Stimulated activated CD4-positive, alpha-beta T cell treated with anti-CD3 and anti-CD28 coated beads, Interleukin-4, amount 100 ng/mL, for 24 hours (primary cell): ENCODE data around the gene MAG.

Experiments used
- DNase-seq: peaks from one replicate; pipeline ENCODE4 v3.0.0-alpha.2; 2020

Gene MAG

DNA sequence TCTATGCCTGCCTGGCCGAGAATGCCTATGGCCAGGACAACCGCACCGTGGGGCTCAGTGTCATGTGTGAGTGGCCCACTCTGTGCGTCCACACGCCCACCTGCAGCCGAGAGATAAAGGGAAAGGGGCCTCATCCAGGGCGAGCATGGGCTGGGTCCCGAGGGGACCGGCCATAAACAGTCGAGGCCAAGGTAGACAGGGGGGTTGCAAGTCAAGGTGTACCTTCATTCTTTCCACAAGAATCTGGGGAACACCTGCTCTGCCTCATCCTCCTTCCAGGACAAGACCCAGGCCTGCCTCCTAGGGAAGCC lies 8.3 kb downstream of the MAG start:
- DNase-seq, result no peak

DNA sequence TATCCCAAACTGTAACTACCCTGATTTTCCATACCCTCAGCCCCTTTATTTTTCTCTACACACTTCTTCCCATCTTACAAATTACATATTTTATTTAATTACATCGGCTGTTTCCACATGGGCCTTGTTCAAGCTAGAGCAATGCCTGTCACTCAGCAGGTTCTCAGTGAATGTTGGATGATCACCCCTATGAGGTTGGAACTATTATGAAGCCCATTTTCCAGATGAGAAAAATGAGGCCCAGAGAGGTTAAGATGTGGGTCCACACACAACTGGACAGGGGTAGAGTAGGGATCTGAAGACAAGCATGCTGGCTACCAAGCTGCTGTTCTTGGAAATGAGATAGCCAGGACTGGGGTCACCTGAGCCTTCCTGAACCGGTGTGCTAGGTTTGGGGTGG lies 10.0 kb downstream of the MAG start:
- DNase-seq, result no peak

DNA sequence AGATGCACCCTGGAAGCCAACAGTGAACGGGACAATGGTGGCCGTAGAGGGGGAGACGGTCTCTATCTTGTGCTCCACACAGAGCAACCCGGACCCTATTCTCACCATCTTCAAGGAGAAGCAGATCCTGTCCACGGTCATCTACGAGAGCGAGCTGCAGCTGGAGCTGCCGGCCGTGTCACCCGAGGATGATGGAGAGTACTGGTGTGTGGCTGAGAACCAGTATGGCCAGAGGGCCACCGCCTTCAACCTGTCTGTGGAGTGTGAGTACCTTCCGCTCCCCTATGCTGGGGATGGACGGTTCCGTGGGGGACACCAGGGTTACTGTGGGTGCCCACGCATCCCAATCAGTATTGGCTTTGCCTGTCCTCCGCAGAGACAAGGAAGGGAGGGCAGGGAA lies 10.5 kb downstream of the MAG start:
- no peak for DNase-seq

DNA sequence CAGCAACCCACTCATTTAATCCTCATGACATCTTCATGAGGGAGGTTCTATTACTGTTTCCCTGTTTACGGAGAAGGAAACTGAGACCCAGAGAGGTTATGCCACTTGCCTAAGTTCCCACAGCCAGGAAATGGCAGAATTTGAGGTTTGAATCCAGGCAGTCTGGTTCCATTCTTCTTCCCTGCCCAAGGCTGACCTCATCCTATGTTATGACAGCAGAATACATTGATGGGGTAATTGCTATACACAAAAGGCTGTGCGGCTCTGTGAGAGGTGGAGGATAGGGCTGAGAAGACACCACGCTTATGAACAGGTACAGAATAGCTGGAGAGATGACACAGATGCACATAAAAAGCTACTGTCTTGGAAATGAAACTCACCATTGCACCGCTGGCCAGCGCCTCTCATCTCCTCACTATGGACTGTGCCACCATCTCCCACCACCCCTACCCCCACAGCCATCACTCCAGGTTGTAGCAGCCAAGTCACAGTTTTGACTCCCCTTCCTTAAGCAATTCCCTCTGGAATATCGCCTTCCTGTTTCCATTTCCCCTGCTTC lies 11.5 kb downstream of the MAG start:
- DNase-seq, result no peak

DNA sequence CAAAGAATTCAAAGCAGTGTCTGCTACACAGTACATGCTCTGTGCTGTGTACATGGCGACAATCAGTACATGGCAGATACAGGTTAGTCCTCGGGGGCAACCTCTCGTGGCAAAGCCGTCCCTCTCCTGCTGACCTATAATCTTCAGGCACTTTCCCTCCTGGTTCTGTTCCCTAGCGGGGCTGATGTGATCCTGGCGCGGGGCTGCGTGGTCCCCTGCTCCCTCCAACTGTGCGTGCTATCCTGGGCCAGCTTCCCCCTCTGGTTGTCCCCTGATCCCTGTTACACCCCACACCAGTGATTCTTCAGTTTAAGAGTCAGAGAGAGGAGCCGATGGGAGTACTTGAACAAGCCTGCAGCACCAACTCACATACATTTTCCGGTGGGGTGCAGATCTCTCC lies 12.1 kb downstream of the MAG start:
- no peak for DNase-seq

DNA sequence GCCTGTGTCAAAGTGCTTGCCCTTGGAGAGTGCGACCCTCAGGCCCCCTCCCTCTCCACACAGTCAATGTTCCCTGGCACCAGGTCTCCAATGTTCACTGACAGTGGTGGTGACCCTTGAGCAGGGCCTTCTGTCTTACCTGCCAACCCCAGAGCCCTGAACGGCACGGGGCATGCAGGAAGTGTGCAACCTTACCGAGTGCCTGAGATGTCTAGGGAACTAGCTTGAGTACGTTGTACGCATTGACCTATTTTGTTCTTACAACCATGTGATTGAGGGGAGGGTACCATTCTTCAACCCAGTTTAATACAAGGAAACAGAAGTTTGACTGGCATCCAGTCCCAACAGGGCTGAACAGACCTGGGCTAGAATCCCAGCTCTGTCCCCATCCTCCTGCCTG lies 13.2 kb downstream of the MAG start:
- DNase-seq, result no peak

DNA sequence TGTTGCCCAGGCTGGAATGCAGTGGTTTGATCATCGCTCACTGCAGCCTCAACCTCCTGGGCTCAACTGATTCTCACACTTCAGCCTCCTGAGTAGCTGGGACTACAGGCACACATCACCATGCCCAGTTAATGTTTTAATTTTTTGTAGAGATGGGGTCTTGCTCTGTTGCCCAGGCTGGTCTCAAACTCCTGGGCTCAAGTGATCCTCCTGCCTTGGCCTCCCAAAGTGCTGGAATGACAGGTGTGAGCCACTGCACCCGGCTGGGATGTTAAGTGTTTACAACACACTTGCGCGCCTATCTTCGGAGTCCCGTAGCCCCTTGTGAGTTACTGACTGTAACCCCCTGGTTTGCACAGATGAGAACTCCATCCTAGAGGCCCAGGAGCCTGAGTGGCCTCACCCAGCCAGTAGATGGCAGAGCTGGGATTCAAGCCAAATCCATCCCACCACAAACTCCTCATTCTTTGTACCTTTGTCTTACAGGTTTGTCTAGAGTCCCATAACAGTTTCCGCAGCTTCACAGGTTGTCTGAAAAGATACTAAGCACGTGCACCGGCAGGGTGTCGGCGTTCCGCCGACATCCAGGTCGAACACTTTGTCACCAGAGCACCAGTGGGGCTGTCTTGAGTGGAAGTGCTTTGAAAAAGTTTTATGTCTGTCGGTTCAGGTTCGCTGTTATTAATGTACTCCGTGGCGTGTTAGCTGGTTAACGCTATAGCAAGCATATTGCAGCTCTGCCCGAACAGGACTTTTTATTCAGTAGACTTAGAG lies 14.7 kb downstream of the MAG start:
- no peak for DNase-seq

DNA sequence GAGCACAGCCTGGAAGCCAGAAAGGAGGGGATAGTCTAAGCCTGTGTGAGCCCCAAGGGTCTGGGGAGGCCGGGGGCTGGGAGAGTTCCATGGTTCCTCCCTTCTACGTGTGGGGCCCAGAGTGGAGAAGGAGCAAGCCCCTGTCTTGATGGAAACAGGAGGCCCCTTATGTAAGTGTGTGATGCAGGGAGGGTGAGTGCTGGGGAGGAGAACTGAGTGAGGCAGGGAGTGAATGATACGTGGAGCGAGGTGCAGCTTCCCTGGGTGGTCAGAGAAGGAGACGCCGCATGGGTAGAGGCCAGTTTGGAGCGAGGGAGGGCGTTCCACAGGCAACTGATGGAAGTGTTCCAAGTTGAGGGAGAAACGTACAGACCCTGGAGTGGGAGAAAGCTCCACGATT lies 16.0 kb downstream of the MAG start:
- DNase-seq, result no peak

DNA sequence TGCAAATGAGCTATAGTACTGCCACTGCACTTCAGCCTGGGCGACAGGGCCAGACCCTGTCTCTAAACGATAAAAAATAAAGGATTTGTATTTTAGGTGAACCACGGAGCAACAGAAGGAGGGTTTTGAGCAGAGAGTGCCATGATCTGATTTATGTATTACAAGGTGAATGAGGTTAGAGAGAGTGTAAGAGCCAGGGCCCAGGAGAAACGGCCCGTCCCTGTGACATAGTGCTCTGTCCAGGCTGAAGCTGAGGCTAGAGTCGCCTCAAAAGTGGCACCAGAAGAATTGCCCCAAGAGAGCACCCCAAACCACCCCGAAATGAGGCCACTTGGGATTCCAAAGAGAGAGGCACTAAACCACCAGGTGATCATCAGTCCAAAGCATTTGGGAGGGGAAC lies 16.9 kb downstream of the MAG start:
- DNase-seq, result no peak

DNA sequence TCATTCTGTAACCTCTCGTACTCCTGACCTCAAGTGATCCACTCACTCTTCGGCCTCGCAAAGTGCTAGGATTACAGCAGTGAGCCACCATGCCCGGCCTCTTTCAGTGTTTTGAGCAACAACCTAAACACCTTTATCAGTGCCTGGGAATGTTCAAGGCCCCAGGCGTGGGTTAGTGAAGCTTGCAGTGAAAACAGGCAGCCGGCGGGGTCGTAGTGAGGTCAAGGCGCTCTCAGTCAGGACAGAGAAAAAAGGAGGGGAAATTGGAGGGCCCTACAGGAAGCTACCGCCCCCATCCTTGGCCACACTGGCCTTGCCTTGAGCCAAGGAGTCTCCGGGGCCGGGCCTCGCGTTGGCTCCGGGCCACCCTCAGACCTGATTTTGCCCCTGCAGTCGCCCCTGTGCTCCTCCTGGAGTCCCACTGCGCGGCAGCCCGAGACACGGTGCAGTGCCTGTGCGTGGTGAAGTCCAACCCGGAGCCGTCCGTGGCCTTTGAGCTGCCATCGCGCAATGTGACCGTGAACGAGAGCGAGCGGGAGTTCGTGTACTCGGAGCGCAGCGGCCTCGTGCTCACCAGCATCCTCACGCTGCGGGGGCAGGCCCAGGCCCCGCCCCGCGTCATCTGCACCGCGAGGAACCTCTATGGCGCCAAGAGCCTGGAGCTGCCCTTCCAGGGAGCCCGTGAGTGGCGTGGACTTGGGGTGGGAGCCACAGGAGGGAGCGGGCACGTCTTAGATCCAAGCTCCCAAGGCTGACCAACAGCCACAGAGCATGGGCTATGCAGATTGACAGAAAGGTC lies 17.7 kb downstream of the MAG start:
- DNase-seq, result no peak

DNA sequence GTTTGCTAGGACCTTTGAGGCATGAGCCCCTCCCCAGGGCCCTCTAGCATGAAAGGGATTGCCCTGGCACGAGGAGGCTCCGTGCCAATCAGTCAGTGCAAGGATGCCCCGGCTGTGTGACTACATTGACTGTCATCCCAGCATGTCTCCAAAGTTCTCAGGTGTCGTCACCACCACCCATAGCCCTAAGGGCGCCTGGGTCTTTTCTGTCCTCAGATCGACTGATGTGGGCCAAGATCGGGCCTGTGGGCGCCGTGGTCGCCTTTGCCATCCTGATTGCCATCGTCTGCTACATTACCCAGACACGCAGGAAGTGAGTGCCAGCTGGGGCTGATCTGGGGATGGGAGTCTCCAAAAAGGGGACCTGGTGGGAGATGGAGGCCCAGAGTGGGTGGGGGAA lies 18.4 kb downstream of the MAG start:
- no peak for DNase-seq

DNA sequence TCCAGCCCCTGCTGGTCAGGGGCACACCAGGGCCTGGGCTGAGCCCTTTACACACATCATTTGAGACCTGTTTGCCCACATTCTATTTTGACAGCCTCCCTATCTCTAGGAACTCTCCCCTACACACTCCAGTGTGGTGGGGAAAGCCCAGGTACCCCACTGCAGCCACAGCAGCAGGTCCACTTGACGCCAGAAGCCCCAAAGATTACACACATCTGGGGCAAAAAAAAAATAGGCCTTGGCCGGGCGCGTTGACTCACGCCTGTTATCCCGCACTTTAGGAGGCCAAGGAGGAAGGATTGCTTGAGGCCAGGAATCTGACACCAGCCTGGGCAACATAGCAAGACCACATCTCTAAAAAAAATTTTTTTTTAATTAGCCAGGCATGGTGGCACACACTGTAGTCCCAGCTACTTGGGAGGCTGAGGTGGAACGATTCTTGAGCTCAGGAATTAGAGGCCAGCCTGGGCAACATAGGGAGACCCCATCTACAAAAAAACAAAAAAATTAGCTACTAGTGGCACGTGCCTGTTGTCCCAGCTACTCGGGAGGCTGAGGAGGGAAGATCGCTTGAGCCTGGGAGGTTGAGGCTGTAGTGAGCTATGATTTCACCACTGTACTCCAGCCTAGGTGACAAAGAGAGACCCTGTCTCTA lies 19.0 kb downstream of the MAG start:
- no peak for DNase-seq

DNA sequence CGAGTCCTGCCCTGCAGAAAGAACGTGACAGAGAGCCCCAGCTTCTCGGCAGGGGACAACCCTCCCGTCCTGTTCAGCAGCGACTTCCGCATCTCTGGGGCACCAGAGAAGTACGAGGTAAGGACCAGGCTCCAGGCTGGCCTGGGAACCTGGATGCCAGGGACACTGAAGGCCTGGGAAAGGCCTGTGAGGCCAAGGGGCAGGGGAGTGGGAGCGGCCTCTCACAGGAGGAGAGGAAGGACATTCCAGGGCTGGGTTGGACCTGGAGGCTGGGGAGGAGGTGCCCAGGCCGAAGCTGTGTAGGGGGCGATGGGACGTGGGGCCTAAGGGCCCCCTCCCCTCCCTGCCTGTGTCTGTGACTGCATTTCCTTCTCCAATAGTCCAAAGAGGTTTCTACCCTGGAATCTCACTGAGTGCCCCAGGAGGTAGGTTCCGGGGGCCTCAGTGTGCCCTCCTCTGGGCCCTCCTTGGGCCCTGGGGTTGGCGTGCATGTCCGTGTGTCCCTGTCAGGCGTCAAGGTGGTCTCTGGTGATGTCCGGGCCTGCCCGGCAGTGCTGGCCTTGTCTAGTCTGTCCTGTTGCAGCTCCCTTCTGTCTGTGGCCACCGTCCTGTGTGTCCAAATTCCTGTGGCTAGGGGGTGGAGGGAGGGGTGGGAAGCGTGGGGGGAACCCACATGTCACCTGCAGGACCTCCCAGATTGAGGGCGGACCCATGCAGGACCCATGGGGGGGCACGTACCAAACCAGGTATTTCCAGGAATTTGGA lies 20.1 kb downstream of the MAG start:
- no peak for DNase-seq

DNA sequence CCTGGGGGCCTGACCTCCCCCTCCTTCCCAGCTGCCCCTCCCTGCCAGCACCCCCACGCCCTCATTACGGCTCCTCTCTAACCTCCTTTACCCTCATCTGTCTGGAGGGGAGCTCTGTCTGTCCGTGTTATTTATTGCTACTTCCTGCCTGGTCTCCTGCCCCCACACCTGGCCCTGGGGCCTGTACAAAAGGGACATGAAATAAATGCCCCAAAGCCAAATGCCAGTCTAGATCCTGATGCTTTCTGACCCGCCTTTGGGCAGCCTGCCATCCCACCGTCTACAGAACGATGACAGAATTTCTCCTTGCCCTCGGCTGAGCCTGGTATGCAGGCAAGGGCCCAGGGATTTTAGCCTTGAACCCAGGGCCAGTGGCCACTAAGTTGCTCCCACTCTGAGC lies 21.6 kb downstream of the MAG start:
- DNase-seq, result no peak

DNA sequence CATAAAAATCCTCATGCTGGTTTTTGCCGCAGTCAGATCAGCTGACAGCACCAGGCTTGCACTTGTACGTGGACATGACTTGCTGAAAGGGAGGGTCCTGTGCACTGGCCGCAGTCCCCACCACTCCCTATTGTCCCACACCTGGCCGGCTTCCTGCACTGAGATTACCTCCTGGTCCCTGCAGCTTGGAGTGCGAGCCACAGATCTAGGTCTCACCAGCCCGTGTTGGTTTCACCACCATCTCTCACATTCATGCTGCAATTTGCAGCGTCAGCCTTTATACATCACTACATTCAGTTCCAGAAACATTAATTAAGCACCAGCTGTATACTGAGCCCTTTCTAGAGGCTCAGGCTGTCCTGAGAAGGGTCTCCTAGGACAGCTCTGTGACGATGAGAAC lies 22.1 kb downstream of the MAG start:
- DNase-seq, result no peak

DNA sequence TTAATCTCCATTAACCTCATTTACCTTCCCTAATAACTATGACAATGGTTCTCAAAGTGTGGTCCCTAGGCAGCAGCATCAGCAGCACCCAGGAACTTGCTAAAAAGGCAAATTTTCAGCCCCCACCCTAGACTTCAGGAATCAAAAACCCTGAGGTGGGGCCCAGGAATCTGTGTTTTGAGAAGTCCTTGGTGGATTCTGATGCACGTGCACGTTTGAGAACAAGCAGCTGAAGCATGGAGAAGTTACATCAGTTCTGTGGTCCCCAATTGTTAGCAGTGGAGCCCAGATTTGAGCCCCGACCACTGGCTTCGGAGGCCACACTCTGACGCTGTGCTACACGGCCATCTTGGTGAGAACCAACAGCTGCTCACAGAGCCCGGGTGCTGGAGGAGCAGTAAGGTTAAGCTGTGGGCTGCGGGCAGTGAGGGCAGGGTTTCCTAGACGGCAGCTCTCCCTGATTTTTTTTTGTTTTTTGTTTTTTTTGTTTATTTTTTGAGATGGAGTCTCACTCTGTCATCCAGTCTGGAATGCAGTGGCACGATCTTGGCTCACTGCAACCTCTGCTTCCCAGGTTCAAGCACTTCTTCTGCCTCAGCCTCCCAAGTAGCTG lies 23.0 kb downstream of the MAG start:
- DNase-seq, result no peak

DNA sequence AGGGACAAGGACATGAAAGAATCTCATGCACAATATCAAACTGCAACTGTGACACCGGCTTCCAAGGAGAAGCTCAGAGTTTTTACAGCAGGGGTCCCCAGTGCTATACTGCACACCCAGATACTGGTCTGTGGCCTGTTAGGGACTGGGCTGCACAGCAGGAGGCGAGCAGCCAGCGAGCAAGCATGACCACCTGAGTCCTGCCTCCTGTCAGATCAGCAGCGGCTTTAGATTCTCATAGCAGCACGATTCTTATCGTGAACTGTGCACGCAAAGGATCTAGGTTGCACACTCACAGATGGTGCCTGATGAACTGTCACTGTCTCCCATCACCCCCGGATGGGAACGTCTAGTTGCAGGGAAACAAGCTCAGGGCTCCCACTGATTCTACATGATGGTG lies 23.9 kb downstream of the MAG start:
- no peak for DNase-seq

DNA sequence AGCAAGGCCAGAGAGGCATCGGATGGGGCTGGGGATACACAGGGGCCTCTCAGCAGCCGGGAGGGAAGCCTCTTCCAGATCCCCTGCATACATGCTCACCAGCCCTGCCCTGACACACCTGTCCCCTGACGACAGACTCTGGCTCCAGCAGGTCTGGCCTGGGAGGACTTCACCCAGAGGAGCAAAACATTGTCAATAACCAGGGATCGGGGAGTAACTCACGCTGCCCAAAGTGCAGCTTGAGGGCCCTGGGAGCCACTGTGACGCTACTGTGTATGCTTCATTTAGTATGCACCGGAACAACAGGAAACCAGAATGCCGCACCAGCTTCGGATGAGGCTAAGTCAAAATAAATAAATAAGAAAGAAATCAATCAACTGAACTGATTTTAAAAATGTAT lies 24.6 kb downstream of the MAG start:
- DNase-seq, result no peak

DNA sequence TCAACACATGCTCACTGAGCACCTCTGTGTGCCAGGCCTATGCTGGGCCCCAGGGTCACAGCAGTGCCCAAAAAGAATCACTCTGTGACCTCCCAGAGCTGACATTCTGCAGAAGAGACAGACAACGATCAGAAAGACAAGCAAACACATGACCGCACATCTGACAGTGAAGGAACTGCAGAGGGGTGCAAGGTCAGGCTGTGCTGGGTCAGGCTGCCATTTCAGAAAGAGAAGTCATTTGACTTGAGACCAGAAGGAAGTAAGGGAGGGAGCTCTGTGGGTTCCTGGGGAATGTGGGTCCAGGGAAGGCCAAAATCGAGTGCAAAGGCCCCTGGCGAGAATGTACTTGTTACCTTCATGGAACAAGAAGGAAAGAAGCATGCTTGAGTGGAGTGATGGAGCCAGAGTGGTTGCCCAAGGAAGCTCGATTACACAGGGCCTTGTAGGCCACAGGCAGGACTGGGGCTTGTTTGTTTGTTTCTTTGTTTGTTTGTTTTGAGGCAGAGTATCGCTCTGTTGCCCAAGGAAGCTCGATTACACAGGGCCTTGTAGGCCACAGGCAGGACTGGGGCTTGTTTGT lies 25.6 kb downstream of the MAG start:
- DNase-seq, result no peak

DNA sequence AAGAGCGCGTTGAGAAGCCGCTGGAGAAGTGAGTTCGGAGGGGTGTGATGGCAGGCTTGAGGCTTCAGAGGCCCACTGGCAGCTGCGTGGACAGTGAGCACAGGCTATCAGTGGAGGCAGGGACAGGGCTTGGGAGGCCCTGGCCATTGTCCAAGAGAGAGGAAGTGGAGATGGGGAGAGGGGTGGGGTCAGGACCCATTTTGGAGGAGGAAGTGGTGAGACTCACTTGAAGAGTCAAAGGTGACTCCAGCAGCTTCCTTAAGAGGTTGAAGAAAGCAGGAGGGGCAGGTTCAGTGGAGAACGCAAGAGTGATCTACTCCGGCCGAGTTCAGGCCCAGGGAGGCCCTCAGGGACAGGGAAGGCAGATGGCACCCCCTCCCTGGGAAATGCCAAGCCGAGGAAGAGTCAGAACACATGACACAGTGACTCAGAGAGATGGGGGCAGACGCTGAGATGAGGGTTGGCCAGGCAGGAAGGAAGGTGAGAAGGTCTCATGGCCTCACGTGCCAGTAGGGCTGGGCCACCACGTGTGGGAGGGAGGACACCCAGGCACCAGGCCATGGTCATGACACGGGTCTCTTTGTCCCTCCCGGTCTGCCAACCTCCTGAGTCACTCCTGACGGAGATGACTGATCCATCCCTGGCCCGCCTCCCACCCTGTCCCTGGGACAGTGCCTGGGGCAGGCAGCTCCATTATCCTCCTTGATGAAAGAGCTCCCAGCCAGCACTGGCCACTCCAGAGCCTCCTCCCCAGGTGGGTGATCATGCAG lies 26.9 kb downstream of the MAG start:
- DNase-seq, result no peak

DNA sequence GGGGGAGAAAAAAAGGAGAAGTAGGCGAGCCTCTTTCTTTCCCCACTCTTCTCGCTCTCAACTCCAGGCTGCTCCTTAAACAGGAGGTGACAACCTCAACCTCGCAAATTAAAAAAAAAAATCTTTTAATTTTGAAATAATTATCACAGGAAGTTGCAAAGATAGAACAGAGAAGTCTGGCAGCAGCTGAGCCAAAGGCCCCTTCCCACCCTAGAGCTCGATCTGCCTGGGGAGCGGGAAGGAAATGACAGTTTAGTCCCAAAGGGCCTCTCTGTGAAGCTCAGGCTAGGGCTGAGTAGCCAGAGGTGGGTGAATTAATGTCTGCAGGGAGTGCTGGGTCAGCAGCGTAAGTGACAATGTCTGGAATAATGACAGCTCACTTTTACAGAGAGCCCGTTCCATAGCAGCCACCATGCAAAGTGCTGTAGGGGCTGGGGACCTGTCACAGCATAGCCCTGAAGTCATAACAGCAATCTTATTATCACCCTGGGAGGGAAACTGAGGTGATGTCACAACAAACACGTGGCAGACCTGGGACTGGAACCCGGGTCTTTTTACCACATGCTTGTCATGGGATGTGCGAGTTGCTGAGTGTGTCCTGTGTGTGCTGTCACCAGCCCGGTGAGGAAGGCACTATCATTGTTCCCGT lies 28.2 kb downstream of the MAG start:
- no peak for DNase-seq
